Thymus (tissue), 11 donors: ENCODE measurements around the gene KBTBD12. TPM values are rescaled to one million over a fixed set of nuclear protein-coding genes. Genes with fewer than 3 reads are reported as not detected.

ENCODE experiments used
- DNase-seq, 9 donors: peaks; one replicate each; pipeline ENCODE4 v3.0.0-alpha.2; 2013; ENCODE audit warnings: low spot score in 9 of 9, low read depth in 6 of 9, missing footprints in 1 of 9
- H3K27ac ChIP-seq, 2 donors: one replicate each; pipeline ENCODE4 v1.5.1; 2013; ENCODE audit warnings: control low read depth in 1 of 2, low read depth in 1 of 2, low read length in 1 of 2, mild to moderate bottlenecking in 1 of 2, moderate library complexity in 1 of 2
- H3K27me3 ChIP-seq, 2 donors: one replicate each; pipeline ENCODE4 v1.5.1; 2013; ENCODE audit warnings: low read length in 1 of 2; ENCODE audit not compliant: control insufficient read depth in 2 of 2, insufficient read depth in 1 of 2
- H3K36me3 ChIP-seq, 2 donors: one replicate each; pipeline ENCODE4 v1.5.1; 2013; ENCODE audit warnings: low read length in 1 of 2, mild to moderate bottlenecking in 1 of 2, moderate library complexity in 1 of 2; ENCODE audit not compliant: control insufficient read depth in 2 of 2, insufficient read depth in 2 of 2
- H3K4me1 ChIP-seq, 2 donors: one replicate each; pipeline ENCODE4 v1.5.1; 2013; ENCODE audit warnings: low read length in 2 of 2; ENCODE audit not compliant: control insufficient read depth in 2 of 2, insufficient read depth in 2 of 2
- H3K4me3 ChIP-seq, 2 donors: one replicate each; pipeline ENCODE4 v1.5.1; 2013; ENCODE audit warnings: low read length in 2 of 2, control low read depth in 1 of 2, mild to moderate bottlenecking in 1 of 2
- H3K9me3 ChIP-seq, 2 donors: one replicate each; pipeline ENCODE4 v1.5.1; 2013; ENCODE audit warnings: low read length in 1 of 2, mild to moderate bottlenecking in 1 of 2; ENCODE audit not compliant: control insufficient read depth in 2 of 2, insufficient read depth in 1 of 2
- WGBS: extraction: QIAGEN DNeasy Blood & Tissue Kit; methylation state at CpG from one replicate; pipeline ENCODE4 v1.1.7; 2013; 5-methylcytosine and 5-hydroxymethylcytosine counted together
- polyA plus RNA-seq: library from polyadenylated mRNA; stranded (reverse); fragments of 200-250 nt; gene quantifications from one replicate; pipeline ENCODE4 v1.2.3, GENCODE V29; 2013
- total RNA-seq: library from RNA; stranded (reverse); fragments of 120-200 nt; gene quantifications from one replicate; pipeline ENCODE4 v1.2.4, GENCODE V29; 2013
- donor health status: healthy.

KBTBD12 gene
- total and polyA plus RNA-seq, 2 donors: 0.07 to 0.42 TPM

- WGBS: 92% methylated on average over 4 of the region's 4 CpGs
- Histone ChIP-seq H3K36me3 (no peaks in the 10 kb centered on the region), H3K27me3 (no peaks in the 10 kb centered on the region), H3K27ac (no peak overlapping the region), H3K4me1 (no peaks in the 10 kb centered on the region), H3K4me3 (no peak overlapping the region), H3K9me3 (no peaks in the 10 kb centered on the region)
- peak; percentile 9 to 68 (median 32) for DNase-seq
Measured at GRCh38 chr3:127970966-127971592, 56.0 kb downstream of the KBTBD12 start.

DNA sequence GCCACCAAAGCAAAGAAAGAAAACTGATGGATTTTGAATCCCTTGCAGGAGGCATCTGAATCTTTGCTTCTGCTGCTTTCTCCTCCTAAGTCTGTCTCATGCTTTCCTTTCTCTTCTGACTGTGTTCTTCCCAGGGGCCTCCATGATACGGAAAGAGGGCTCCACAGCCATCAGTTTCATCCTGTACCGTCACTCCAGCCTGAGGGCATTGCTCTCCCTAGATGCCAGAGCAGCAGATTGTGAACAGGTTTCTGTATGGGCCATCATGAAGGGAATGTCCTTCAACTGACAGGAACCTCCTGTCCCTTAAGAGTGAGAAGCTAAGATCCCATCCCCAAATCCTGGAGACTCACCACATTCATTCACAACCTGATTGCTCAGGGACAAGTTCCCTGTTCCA is 59.2 kb downstream of the KBTBD12 start:
- no peaks in the 10 kb centered on the region for H3K27me3 ChIP-seq
- WGBS: 98% methylated on average over 2 of the region's 2 CpGs
- no peaks in the 10 kb centered on the region for H3K4me1 ChIP-seq
- no peaks in the 10 kb centered on the region for H3K36me3 ChIP-seq
- no peak overlapping the region for H3K4me3 ChIP-seq
- no peaks in the 10 kb centered on the region for H3K9me3 ChIP-seq
- DNase-seq: no peak
- H3K27ac ChIP-seq: no peak overlapping the region

DNA sequence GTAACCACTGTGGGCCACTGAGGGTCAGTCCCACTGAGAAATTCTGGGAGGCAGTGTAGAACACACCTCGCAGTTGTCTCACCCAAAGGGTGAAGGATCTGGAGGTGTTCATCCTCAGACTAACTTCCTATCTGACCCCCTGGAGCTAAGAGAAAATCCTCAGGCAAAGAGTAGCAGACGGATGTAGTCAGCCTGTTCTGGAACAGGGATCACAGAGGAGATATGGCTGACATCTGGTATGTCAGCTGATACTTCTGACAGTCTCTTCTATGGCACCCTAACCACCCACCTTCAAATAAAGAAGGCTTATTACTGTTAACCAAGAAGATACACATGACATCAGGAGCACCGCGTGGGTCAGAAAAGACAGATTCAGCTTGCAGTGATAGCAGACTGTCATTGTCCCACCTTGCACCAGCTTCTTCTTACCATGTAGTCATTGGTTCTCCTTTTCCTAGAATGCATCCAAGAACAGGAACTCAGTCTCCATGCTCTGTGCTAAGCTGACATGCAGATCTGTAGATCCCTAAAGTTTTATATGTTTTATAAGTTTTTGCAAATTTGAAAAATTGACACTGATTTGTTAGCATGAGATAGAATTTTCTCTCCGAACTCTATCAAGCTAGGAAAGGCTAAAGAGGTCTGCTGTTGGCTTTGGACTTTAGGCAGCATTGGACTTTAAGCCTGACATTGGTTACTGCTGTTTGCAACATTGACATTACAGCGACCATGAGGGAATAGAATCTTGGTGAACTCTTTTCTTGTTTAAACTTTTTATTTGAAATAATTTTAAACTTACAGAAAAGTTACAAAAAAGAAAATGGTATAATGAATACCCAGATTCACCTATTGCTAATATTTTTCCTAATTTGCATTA is 60.4 kb downstream of the KBTBD12 start:
- Histone ChIP-seq H3K27ac (no peak overlapping the region), H3K9me3 (no peaks in the 10 kb centered on the region), H3K4me3 (no peak overlapping the region), H3K4me1 (no peaks in the 10 kb centered on the region), H3K36me3 (no peaks in the 10 kb centered on the region), H3K27me3 (no peaks in the 10 kb centered on the region)
- DNase-seq: no peak
- WGBS: 91% methylated on average over 6 of the region's 6 CpGs

DNA sequence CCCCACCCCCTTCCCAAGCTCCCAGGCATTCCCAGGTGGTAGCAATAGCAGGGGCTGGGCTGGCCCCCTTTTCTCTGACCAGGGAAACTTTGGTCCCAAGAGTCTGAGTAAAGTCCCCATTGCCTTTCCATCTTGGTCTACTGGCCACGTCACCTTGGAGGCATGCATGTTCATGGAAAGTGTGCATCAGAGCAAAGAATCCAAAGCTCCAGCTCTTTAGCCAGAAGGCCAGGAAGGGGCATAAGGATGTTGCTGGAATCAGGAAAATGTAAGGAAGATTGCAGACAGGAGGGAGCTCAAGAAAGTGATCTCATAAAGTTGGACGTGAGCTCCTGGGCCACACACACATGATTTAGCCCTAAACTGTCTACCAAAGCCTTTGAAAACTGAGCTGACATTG is 63.6 kb downstream of the KBTBD12 start:
- no peaks in the 10 kb centered on the region for H3K4me1 ChIP-seq
- no peak overlapping the region for H3K27ac ChIP-seq
- H3K36me3 ChIP-seq: no peaks in the 10 kb centered on the region
- no peak overlapping the region for H3K4me3 ChIP-seq
- DNase-seq: no peak
- no peaks in the 10 kb centered on the region for H3K9me3 ChIP-seq
- 97% methylated on average over 2 of the region's 2 CpGs for WGBS
- no peaks in the 10 kb centered on the region for H3K27me3 ChIP-seq

DNA sequence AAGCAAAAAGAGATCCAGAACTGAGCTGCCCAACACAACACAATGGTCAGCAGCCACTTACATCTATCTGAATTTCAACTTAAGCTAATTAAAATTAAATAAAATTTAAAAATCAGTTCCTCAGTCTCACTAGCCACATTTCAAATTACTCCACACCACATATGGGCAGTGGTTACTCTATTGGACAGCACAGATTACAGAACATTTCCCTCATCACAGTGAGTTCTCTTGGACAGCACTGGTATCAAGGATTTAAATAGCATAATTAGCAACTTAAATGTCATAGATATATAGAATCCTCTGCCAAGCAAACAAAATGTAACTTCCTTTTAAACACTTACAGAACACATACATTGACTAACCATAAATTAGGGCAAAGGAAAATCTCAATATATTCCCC is 64.4 kb downstream of the KBTBD12 start:
- no peaks in the 10 kb centered on the region for H3K27me3 ChIP-seq
- no peak overlapping the region for H3K27ac ChIP-seq
- no peaks in the 10 kb centered on the region for H3K9me3 ChIP-seq
- no peaks in the 10 kb centered on the region for H3K36me3 ChIP-seq
- no peaks in the 10 kb centered on the region for H3K4me1 ChIP-seq
- H3K4me3 ChIP-seq: no peak overlapping the region
- DNase-seq: no peak

DNA sequence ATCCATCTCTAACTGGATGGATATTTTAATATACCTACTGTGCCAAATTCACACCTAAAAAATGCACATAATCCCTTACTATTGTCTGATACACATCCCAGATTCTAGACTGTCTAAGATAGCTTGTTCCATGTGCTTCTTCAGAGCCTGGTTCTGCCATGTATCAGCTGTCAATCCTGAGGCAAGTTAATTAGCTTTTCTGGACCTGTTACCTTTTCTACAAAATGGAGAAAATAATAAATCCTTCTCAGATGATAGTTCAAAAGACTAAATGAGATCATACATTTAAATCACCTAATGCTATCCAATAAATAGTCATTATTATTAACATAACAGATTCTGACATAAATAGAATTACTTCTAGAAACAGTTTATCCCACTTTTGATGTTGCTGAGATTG is 66.1 kb downstream of the KBTBD12 start:
- H3K4me1 ChIP-seq: no peaks in the 10 kb centered on the region

GRCh38 chr3:127982155-127982554 is 67.1 kb downstream of the KBTBD12 start:
- no peak for DNase-seq
- no peaks in the 10 kb centered on the region for H3K4me1 ChIP-seq
- no peak overlapping the region for H3K4me3 ChIP-seq
- no peaks in the 10 kb centered on the region for H3K9me3 ChIP-seq
- H3K36me3 ChIP-seq: no peaks in the 10 kb centered on the region
- 89% methylated on average over 3 of the region's 3 CpGs for WGBS
- H3K27me3 ChIP-seq: no peaks in the 10 kb centered on the region
- no peak overlapping the region for H3K27ac ChIP-seq

More for the DNA sequence above, 66.1 kb downstream of the KBTBD12 start:
- Histone ChIP-seq H3K27me3 (no peaks in the 10 kb centered on the region), H3K36me3 (no peaks in the 10 kb centered on the region), H3K4me3 (no peak overlapping the region), H3K9me3 (no peaks in the 10 kb centered on the region), H3K27ac (no peak overlapping the region)
- no peak for DNase-seq

- Histone ChIP-seq H3K27ac (no peak overlapping the region), H3K4me1 (no peaks in the 10 kb centered on the region), H3K4me3 (no peak overlapping the region), H3K27me3 (no peaks in the 10 kb centered on the region), H3K36me3 (no peaks in the 10 kb centered on the region), H3K9me3 (no peaks in the 10 kb centered on the region)
- DNase-seq: no peak
- WGBS: 92% methylated on average over 8 of the region's 8 CpGs
Measured at GRCh38 chr3:127984241-127984975, 69.4 kb downstream of the KBTBD12 start.

- Histone ChIP-seq H3K36me3 (no peaks in the 10 kb centered on the region), H3K4me1 (no peaks in the 10 kb centered on the region), H3K27me3 (no peaks in the 10 kb centered on the region), H3K9me3 (no peaks in the 10 kb centered on the region), H3K4me3 (no peak overlapping the region), H3K27ac (no peak overlapping the region)
- WGBS: 97% methylated on average over 4 of the region's 4 CpGs
- no peak for DNase-seq
Measured at GRCh38 chr3:127985216-127985615, 70.2 kb downstream of the KBTBD12 start.
